HG03342 (cell line): ENCODE data around the gene C11orf86.

Experiments used
- ATAC-seq: cut with Tn5 transposase; IDR thresholded peaks from one replicate; pipeline ENCODE4 v1.9.1; 2021; ENCODE audit warnings: mild to moderate bottlenecking, moderate library complexity; ENCODE audit not compliant: unreplicated experiment

Gene C11orf86

GRCh38 chr11:66966351-66966750, 8.8 kb upstream of the C11orf86 start:
- ATAC-seq, result no peak

DNA sequence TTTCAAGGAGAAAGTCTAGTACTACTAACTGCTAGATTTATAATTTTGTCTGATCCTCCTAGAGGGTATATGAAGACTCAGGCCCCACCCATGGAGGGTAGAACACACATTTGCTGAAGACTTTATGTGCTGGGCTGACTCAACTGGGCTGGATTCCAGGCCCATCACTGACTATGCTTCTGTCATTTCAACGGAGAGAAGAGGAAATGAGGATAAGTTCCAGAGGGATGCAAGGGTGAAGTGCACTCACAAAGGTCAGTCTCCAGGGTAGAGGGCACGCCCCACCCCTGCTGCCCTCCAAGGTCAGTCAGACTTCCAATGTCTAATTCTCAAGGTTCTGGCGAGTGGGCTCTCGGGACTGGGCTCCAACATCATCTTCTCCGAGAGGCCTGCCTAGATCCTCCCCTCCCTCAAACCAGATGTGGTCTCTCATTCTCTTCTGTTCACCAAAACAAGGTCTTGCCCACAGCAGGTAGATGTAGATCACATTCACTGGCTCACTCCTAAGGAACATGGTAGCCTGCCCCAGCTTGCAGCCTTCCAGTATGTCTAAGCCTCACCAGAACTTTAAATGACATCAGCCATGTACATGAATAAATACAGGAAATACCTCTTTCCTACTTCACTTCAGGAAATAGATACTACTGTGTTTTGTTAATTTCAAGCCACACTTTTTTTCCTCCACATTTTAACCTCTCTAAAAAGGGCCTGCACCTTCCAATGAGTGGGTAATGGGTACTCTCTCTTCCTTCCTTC, 7.3 kb upstream of the C11orf86 start:
- no peak for ATAC-seq

DNA sequence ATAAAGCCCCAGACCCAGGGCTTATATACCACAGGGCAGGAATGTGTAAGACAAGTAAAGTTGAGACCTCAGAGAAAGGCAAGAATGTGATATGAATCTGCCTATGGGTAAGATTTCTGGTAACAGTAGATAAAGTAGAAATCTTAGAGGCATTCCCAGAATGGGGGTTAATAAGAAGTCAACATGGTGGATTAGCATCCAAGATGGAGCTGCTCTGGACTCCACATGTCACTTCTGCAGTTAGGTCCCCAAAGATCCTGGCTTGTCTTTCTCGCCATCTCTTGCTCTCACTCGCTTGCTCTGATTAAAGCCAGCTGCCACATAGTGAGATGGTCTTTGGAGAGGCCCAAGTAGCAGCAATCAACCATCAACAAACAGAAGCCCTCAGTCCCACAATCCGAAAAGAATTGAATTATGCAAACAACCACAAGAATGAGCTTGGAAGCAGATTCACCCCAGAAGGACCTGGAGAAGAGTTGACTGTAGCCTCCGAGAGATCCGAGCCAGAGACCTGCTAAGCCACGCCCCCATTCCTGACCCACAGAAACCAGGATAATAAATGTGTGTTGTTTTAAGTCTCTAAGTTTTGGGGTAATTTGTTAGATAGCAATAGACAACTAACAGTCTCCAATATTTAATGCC, 5.4 kb upstream of the C11orf86 start:
- ATAC-seq, result no peak

DNA sequence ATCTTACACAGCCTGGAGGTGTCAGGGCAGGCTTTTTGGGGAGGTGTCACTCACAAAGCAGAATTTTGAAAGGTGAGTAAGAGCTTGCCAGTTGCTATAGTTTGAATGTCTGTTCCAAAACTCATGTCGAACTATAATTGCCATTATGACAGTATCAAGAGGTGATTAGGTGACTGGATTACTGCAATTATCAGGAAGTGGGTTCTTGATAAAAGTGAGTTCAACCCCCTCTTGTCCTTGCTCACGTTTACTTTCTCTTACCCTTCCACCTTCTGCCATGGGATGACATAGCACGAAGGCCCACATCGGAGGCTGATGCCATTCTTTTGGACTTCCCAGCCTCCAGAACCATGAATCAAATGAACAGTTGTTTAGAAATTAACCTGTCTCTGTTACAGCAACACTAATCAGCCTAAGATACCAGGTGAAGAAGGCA, 4.7 kb upstream of the C11orf86 start:
- ATAC-seq, result no peak

- no peak for ATAC-seq
Observed at GRCh38 chr11:66970807-66971442, 4.2 kb upstream of the C11orf86 start.

DNA sequence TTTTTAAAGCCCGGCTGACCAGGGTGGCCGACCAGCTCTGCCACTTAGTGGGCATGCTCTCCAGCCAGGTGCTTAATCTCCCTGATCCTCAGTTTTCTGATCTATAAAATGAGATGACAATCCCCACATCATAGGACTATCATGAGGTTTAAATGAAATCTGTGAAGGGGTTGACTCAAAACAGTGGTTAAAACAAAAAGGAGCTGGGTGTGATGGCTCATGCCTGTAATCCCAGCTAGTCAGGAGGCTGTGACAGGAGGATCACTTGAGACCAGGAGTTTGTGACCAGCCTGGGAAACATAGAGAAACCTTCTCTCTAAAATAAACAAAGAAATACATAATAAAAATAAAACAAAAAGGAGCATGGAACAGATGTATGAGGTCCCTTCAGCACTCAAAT, 3.6 kb upstream of the C11orf86 start:
- ATAC-seq, result no peak

GRCh38 chr11:66973956-66974580, 1.0 kb upstream of the C11orf86 start:
- no peak for ATAC-seq

- no peak for ATAC-seq
Observed at GRCh38 chr11:66975405-66976027, 412 bp downstream of the C11orf86 start.

DNA sequence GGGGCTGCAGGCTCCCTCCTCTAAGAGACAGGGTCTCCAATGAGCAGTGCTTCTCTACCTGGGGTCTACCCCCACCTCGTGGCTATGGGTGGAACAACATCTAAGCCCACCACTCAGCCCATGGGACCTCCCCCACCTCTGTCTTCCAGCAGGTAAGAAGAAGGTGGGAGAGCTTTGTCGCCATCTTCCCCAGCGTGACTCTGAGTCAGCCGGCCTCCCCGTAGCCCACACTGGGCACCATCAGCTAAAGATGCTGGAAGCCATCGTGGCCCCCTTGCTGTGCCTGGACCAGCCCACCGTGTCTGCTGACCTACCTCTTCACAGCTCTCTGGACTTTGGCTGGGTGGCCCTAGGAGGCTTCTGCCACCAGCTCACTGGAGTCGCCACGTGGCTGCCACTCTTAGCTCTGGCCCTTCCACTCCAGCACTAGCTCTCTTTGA, 944 bp downstream of the C11orf86 start:
- ATAC-seq, result no peak

GRCh38 chr11:66976925-66977324, 1.8 kb downstream of the C11orf86 start:
- no peak for ATAC-seq

DNA sequence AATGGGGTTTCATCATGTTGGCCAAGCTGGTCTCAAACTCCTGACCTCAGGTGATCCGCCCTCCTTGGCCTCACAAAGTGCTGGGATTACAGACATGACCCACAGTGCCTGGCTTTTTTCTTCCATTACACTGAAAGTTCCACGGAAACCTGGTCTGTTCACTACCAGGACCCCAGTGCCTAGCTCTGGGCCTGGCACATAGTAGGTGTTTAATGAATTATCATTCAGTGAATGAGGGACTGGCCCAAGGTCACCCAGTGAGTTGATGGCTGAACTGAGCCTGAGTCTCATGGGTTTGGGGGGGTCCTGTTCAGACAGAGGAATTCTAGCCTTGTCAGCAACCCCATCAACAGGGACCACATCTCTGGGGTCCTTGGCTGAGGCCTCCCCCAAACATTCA, 3.1 kb downstream of the C11orf86 start:
- no peak for ATAC-seq

- no peak for ATAC-seq
Observed at GRCh38 chr11:66978717-66979116, 3.6 kb downstream of the C11orf86 start.

GRCh38 chr11:66979336-66979980, 4.4 kb downstream of the C11orf86 start:
- ATAC-seq, result no peak

DNA sequence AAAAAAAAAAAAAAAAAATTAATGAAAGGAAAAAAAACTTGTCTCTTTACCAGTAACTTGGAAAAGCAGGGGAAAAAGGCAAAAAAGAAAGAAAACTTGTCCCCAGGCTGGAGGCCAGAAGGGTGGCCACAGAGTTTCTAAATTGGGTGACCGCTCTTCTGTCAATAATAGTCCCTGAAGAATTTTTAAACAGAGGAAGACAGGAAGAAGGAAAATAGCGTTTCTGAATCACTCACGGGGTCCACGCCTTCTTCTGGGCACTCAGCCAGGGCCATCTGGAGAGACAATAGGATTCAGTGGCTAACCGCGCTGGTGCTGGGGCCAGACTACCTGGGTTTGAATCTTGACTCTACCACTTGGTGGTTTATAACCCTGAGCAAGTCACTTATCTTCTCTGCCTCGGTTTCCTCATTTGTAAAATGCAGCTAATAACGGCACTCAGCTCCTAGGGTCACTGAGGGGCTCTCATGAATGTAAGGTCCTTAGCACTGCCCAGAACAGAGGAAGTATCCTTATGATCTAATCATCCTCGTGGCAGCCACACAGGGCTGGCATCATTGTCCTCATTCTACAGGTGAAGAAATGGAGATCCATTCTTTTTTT, 7.0 kb downstream of the C11orf86 start:
- no peak for ATAC-seq

DNA sequence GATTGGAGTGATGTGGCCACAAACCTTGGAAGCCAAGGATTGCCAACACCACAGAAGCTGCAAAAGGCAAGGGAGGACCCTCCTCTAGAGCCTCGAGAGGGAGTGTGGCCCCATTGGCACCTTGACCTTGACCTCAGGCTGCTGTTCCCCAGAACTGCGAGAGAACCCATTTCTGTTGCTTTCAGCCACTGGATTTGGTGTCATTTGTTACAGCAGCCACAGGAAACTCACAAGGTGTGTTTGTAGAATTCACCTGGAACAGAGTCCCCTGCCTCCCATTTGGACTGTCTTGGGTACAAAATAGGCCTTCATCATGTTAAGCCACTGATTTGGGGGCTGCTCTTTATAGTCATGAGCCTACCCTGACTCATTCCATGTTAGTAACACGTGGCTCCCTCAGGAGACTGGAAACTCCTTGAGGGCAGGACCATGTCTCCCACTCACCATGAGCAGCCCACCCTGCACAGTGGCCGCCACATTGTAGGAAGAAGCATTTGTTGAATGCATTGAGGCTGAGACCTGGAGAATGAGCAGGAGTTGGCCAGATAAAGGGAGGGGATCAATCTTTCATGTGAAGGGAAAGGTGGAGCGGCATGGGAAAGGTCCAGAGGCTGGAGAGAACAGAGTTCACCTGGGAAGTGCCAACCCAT, 8.3 kb downstream of the C11orf86 start:
- no peak for ATAC-seq

GRCh38 chr11:66985508-66986177, 10.5 kb downstream of the C11orf86 start:
- ATAC-seq, result no peak

DNA sequence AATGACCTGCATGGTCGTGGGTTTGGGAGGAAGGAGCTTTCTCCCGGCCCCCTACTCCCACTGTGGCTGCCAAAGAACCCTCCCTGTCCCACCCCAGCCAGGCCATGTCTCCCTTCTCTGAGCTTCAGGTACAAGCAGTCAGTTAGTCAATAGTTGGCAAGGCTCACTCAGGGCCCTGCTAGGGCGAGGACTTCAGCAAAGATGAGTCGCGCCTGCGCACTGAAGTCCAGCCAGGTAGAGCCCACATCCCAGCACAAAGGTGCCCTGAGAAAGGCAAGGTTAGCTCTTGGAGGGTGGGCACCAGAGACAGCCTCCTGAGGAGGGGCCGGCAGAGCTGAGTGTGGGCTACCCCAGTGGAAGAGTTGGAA, 11.1 kb downstream of the C11orf86 start:
- no peak for ATAC-seq

- ATAC-seq, result no peak
Observed at GRCh38 chr11:66987158-66987620, 12.1 kb downstream of the C11orf86 start.
